ENCODE data around the gene TNFRSF8.

The TNFRSF8 gene

GRCh38 chr1:12182410-12182984 lies 119.4 kb downstream of the TNFRSF8 start:
- no peak overlapping the region for H3K4me3 ChIP-seq (ENCODE audit: low read depth, low read length)
- no peak for TF ChIP-seq CTCF (IDR thresholded peaks at IDR 0.05; ENCODE audit: borderline replicate concordance, insufficient read depth, low read depth, low read length)

- no peak for TF ChIP-seq CTCF (IDR thresholded peaks at IDR 0.05; ENCODE audit: borderline replicate concordance, insufficient read depth, low read depth, low read length)
- no peak overlapping the region for H3K4me3 ChIP-seq (ENCODE audit: low read depth, low read length)
Observed at GRCh38 chr1:12183095-12183794, 120.1 kb downstream of the TNFRSF8 start.

GRCh38 chr1:12184008-12184681 lies 121.0 kb downstream of the TNFRSF8 start:
- no peak overlapping the region for H3K4me3 ChIP-seq (ENCODE audit: low read depth, low read length)
- TF ChIP-seq CTCF (IDR thresholded peaks at IDR 0.05; ENCODE audit: borderline replicate concordance, insufficient read depth, low read depth, low read length): peak; percentile 15; the same call in 1 of the 2 replicates

GRCh38 chr1:12185036-12185917 lies 122.2 kb downstream of the TNFRSF8 start:
- H3K4me3 ChIP-seq (ENCODE audit: low read depth, low read length): no peak overlapping the region
- TF ChIP-seq CTCF (IDR thresholded peaks at IDR 0.05; ENCODE audit: borderline replicate concordance, insufficient read depth, low read depth, low read length): no peak

- no peak for TF ChIP-seq CTCF (IDR thresholded peaks at IDR 0.05; ENCODE audit: borderline replicate concordance, insufficient read depth, low read depth, low read length)
Observed at GRCh38 chr1:12185918-12186678, 123.0 kb downstream of the TNFRSF8 start.

GRCh38 chr1:12186679-12186985 lies 123.5 kb downstream of the TNFRSF8 start:
- no peak for TF ChIP-seq CTCF (IDR thresholded peaks at IDR 0.05; ENCODE audit: borderline replicate concordance, insufficient read depth, low read depth, low read length)
- no peak overlapping the region for H3K4me3 ChIP-seq (ENCODE audit: low read depth, low read length)

More at GRCh38 chr1:12185918-12186678, 123.0 kb downstream of the TNFRSF8 start:
- H3K4me3 ChIP-seq (ENCODE audit: low read depth, low read length): no peak overlapping the region
